GM18498 (cell line): Measurements from ENCODE around the gene TCF4.
A peak's percentile ranks its signal among the peaks of the same experiment; 100 is the strongest.

Source experiments
- ATAC-seq: cut with Tn5 transposase; IDR thresholded peaks from one replicate; pipeline ENCODE4 v1.9.1; 2021; ENCODE audit warnings: mild to moderate bottlenecking, moderate library complexity; ENCODE audit not compliant: unreplicated experiment

TCF4 gene

DNA sequence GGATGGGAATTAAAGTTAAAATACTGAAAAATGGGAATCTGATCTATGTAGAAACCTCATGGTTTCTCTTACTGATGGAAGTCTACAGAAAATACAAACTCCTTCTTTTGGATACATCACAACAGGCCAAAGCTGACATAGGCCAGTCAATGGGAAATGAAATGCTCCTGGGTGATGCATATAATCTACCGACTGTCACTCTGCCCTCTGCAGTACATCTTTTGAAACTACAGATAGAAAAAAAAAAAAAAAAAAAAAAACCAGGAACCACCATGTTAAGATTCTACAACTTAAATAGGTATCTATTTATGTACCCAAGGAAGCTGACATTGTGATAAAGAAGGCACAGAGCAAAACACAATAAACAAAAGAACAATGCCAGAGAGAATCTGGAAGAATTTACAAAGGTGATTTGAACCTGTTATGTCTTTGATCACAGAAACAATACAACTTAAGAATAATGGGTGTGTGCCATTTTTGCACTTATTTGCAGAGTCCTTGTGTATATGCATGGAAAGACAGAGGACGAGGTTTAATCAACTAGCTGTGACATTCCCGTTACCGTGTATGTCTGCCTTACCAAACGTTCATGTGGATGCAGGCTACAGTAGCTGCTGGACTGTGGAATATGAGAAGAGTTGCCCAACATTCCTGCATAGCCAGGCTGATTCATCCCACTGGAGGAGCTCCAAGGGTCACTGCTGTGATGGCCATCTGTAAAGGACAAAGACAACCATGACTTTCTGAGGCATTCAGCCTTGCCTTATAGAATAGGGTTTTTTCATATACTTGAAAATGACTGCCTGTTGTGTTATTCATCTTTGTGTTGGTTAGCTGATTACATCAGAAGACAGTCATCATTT lies 312.7 kb downstream of the TCF4 start:
- no peak for ATAC-seq

DNA sequence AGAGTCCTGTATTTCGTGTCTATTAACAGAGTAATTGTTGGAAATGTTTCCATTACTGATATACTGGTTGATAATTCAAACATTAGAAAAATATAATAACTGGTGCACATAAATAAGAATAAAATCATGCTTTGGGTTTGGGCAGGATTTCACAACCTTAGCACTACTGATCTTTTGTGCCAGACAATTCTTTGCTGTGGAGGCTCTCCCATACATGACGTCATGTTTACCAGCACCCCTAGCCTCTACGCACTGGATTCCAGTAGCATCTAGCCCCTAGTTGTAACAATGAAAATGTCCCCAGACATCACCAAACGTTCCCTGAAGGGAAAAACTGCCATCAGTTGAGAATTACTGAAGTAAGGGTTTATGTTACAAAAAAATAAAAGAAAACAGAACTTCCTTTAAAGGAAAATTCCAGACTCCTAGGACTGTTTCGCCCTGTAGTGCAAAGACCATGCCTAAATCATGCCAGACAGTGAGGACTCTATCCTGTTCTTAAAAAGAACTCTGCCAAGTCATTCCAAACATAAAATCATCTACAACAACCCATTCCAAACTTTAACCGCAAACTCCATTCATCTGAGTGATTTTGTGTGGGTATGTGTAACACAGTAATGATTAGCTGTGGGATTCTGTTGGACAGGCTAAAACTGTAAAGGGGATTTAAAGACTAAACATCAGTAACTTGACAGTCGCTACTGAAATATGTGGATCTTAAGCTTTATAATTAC lies 315.3 kb downstream of the TCF4 start:
- no peak for ATAC-seq

DNA sequence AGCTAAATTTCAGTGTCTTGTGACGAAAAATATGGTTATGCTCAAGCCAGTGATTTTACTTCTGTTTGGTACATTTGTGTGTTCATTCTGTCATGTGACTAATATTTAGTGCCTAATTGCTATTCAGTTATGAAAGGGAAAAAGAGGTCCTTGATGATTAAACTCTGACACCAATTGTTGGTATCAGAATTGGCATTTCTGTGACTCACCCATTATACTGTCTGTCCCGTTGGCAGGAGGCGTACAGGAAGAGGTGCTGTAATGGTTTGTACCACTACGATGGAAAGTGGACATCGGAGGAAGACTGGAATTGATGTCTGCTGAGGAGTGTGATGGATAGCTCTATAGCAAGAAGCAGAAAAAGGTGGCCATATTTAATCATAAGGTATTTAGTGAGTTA lies 318.4 kb downstream of the TCF4 start:
- no peak for ATAC-seq

DNA sequence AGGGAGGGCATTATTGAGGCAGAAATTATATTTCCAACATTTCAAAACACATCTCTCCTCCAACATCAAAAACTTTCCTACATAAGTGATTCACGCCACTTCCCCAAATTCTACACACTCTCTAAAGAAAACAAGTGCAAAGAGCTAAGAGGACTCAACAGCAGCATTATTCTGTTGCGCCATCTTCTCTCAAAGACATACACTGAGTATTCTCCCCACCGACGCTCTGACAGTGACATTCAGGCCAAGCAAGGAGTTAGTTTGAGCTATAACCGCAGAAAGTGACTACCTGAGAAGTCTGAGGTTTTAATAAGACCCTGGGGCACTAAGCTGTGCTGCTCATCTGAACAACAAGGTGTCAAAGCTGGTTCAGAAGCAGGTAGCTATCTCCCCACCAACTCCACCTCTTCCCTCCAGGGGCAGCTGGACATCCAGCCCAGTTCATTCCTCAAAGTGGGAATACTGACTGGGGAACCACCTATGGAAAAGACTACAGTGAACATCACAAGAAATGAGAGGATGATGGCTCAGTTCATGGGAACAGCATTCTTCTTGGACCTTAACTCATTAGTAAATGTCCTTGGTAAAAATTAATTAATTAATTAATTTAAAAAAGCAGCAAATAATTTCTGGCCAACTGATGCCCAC lies 319.2 kb downstream of the TCF4 start:
- ATAC-seq, result peak; percentile 51

DNA sequence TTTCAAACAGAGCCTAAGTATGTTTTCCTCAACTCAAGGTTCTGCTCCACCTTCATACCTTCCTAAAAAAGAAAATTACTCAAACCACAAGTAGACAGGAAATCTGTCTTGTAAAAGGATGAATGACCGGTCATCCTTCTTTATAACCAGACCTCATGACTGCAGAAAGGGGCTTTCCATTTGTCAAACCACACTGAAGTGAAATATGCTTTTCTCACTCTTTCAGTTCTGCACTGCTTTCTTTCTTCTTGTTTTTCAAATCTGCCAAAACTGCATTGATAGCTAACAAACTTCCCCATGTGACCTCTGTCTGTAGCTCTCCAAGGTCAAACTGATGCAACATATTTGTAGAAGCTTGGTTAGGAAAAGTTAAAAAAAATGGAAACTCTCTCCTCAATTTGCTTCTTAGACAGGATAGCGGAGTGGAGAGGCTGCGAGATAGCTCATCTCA lies 319.8 kb downstream of the TCF4 start:
- peak; percentile 80 for ATAC-seq

DNA sequence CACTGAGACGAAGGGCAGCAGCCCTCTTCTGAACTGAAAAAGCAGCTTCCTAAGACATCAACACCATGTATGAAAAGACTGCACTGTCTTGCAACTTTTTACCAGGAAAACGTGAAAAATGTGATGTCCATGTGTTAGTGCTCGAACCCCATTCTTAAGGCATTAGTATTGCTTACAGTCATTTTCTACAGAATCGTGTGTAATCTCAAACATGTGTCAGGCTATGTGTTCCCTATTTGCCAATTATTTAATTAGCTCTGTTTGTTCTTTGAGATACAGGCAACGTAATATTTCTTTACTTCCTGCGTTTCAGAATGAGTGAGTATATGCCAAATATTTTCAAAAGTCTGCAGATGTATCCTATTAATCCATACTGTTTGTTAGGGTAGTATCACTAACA lies 321.0 kb downstream of the TCF4 start:
- no peak for ATAC-seq

DNA sequence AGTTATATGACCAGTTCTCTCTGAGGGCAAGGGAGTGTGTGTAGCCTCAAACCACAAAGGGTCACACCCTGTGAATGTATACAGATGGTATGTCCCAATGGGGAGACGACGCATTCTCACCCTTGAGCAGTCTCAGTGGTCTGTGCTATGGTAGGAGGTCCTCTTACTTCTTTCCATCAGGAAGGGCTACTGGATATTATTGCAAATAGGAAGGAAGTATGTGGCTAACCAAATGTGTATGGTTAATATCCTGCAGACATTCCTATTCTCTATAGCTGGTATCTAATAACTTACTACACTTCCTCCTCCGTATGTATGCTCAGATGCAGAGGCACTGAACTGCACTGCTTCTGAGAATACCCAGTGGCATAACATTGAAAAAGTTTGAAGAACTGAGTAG lies 322.0 kb downstream of the TCF4 start:
- ATAC-seq, result peak; percentile 51

DNA sequence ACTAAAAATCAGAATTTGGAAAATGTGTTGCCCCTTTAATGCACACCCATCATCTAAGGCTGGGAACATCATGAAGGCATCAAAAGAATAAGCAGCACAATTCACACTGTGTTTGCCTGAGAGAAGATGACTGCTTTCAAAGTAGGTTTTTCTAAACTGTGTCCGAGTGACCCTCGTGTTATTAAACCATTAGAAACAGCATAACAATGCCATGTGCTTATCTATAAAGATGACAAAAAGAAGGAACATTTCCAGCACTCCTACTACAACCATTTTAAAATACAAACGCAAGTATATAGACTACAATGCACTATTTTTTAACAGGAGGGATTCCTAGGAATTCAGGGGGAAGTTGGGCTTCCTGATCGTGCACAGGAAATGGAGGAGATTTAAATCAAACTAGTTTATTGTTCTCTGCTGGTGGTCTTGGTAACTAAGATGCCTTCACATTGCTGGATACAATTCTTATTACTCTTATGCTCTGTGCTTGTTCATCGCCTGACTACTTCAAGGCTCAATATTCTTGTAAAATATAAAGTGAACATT lies 322.8 kb downstream of the TCF4 start:
- ATAC-seq, result no peak

DNA sequence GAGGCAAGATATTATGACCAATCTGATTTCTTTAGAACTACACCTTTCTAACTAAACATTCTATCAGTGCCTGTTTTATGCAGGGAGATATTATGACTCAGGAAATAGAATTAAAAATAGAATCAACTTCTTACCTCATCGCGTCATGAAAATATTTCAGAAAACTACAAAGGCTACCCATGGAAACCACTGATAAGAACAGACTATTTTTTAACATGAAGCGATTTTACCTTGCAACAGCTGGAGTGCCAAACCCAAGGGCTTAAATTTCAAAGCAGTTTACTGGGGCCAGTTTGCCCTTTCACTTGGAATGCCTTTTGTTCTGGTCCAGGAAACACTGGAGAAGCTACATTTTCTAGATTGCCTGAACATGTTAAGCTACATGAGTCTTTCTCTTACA lies 323.9 kb downstream of the TCF4 start:
- no peak for ATAC-seq

DNA sequence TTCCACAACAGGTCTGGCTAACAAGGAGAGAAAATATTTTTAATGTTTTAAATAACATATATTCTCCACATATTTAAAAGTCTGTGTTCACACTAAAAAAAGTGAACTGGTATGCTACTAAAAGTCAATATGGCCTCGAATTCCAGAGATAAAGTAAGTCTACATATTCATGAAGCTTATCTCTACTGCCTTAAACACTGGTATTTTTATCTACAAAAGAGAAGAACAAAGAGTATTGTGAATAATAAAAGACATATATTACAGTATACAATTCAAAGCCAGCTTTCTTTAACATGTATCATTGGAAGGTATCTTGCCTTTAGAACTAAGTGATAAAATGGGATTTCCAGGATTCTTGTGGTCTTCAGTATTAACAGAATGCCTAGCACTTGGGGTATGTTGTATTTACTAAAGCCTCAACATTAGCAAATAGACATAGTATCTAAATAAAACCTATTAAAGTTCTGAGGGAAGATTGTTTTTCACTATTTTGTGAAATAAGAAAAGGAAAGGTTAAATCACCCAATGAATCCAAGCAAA lies 325.9 kb downstream of the TCF4 start:
- ATAC-seq, result no peak

DNA sequence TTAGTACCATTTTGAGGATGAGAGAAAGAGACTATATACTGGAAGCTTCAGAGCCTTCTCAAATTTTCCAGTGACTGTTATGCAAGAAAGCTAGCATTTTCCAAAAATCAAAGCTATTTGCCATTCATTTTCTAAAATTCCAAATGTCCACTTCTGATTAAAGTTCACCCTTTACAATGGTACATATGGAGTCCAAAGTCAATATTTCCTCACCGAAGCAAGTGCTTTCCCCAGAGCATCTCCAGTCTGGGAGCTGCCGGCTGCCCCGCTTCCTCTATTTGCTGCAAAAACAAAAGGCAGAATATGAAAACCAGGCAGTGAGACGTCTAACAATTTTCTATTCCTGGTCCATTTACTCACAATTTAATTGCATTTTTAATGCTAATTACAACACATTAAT lies 326.7 kb downstream of the TCF4 start:
- ATAC-seq, result no peak

DNA sequence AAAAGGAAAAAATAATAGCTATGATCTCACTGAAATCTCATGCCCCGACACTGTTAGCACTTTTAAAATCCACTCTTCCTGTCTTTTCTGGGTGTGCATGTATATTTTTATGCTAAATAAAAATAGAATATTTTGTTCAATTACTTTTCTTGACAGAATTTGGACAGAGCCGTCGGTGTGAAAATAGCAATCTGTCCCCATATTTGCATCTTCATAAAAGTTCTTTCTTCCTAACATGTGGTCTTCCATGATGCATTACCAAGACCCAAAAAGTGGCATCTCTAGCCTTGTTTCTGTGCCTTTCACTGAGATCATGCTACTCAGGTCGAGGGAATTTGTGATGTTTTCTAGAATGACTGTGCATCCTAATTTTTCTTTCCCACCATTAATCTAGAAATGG lies 329.9 kb downstream of the TCF4 start:
- no peak for ATAC-seq

DNA sequence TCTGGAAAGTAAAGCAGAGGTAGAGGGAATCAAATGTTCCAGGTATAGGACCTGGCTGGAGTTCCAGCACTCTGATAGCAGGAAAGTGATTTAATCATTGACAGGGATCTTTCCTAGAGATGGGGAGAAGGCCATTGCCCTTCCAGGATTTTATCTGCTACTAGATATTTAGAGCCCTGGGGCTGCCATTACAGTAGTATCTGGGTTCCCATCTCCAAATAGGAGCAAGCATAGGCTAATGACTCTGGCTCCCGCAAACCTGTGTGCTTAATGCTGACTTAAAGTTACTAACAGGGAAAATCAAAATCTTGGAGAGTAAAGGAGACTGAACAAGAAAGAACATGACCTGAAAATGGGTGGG lies 331.1 kb downstream of the TCF4 start:
- ATAC-seq, result no peak

DNA sequence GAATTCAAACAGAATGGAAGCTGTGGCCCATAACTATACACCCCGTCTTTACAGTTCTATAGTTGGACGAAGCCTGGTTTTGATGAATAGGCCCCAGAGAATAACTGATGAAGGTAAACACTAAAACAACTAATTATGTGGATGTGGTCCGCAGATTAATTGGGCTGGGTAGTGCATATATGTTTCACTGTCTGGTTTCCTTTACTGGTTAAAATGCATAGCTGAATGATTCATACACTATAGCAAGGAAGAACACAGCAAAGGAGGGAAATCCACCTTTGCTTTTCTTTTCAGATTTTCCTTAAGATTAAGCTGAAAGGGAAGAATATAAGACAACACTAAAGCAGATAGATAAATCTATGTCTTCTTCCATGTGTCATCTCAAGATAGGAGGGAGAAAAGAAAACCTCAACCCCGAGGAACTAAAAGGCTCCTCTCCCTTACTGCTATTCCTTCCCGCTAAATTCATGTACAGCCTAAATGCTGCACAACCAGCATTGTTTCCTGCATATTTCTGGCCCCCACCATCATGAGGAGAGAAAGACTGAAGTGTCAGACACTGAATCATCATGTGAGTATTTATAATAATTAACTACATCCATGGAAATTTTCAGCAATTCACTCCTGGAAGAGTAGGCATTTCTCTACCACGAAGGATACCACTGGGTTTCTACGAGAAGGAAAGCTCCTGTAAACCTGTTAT lies 331.6 kb downstream of the TCF4 start:
- no peak for ATAC-seq

DNA sequence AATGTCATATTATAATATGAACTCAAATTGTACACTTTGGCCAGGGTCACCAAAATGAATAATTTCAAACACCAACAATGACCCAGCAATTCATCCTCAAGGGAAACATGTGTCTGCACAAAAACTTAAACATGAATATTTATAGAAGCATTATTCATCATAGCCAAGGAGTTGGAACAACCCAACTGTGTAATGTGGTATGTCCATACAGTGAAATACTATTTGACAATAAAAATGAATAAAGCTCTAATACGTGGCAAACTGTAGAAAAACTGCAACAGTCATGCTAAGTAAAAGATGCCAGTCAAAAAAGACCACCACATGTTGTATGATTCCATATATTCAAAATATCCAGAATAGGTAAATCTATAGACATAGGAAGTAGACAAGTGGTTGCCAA lies 334.2 kb downstream of the TCF4 start:
- ATAC-seq, result no peak

DNA sequence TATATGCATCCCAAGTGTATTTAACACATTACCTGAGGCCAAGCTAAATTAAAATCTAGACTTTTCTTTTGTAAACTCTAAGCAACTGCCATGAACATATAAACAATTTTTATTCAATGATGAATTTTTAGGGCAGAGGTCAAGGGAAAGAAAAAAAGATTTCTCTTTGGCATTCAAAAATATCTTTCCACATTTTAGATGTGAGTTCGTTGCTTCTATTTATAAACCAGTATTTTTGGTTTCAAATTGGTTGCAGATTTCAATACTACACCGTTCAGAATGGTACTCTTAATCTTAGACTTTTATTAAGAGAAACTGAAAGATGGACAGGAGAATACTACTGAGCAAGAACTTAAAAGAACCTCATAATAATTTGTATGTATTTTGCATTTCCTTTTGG lies 335.1 kb downstream of the TCF4 start:
- peak; percentile 70 for ATAC-seq

DNA sequence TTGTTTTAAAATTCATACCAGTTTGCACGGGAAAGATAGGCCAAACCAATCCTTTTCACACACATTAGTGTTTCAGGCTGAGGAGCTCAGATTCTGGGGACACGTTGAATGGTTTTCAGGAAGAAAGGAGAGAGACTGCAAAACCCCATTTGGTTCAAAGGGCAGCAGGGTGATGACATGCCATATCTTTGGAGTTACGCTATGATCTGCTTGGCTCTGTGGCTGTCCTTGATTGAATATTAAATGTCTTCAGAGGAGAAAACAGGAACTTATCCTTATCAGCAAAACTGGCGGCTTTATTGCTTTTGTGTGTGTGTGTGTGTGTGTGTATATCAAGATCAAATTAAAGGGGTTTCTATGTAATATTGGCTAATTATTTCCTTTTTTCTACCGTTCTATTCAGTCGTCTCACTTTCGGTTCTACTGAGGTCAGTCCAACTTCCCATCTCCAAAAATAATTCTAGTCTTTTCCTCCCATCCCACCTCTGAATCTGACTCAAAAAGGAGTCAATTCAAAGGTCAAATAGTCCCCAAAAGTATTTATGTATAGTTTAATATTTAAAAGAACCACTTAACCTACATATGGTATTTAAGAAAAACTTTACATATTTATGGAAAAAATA lies 335.8 kb downstream of the TCF4 start:
- ATAC-seq, result no peak

DNA sequence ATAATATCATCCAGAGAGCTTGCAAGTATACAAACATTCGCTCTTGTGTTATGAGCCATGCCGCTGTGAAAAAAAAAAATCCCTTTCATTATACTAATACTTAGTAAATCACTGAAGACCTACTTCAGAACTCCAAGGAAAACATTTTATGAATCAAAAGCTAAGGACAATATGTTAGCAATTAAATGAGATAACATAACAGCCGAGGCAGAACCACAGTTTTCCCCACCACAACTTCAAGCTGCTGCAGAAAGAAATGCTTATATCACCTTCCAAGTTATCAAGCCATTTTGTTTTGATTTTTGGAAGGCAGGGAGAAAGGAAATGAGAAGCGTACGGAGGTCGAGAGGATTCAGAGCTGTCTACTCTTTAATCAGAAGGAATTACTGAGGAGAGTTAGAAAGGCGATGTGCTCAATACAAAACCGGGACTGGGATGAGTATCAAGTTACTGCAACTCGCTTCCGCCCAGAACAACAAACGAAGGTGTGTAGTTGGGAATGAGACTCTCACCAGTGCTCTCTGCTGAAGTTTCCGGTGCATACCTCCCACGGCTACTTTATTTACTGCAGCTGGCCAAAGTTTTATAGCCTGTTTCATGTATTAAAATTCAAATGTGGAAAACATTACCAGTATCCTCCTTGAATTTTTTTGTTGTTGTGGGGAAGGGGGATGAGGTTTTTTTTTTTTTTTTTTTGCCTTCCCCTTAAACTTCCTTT lies 336.6 kb downstream of the TCF4 start:
- no peak for ATAC-seq

DNA sequence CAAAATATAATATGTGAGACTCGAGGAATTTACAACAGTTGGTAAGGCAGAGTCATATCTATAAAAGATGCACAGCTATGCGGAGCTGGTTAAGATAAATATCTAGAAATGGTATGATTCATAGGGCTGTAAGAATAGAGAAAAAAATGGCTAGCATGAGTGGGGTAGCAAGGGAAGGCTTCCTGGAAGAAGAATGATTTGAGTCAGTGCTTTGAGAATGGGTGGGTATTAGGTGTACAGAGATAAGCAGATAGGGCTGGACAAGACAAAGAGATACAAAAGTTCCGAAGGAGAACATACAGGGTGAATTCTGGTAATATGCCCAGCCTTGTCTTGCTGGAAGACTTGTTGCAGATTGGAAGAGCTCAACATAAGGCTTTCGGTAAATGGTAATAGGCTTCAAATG lies 337.2 kb downstream of the TCF4 start:
- no peak for ATAC-seq

DNA sequence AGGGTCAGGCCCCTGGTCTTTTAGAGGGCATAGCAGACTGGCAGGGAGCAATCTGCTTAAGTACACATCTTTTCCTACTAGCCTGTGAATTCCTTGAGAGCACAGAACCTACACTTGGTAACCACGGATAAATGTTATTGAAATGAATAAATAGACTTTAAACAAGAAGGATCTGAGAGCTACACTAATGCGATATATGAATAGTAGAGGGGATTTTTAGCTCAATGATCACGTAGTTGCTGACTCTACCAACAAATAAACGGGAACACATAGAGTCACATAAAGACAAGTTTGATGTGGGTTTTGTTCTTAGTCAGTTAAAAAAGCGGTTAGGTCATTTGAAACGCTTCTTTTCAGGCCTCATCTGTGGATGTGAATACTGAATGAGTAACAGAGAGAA lies 338.4 kb downstream of the TCF4 start:
- peak; percentile 35 for ATAC-seq
